H1 (cell line): ENCODE measurements around the gene KCNC3. TPM values are rescaled to one million over a fixed set of nuclear protein-coding genes. Genes with fewer than 3 reads are reported as not detected.

Experiments
- CTCF ChIA-PET: fragments of 300-600 bp; sonication (Branson Sonifier 250); formaldehyde crosslinking; loops from one replicate; lab custom pipeline; 2021; ENCODE audit not compliant: partially characterized antibody; lab: Charles Lee
- POLR2A ChIA-PET: fragments of 300-600 bp; sonication (Branson Sonifier 250); formaldehyde crosslinking; loops from one replicate; lab custom pipeline; 2021; ENCODE audit warnings: inconsistent platforms; ENCODE audit not compliant: partially characterized antibody; lab: Charles Lee
- DNase-seq, 2 experiments: peaks; one replicate each; pipeline versions ENCODE4 v3.0.0 to v3.0.0-alpha.2; 2010 to 2022; ENCODE audit warnings: low spot score in 2 of 2, low read depth in 1 of 2, mixed read lengths in 1 of 2
- FAIRE-seq: peaks from 2 replicates; lab custom pipeline; 2011; peaks lifted over from hg19 to GRCh38; lab: Jason Lieb, UNC
- H2AFZ ChIP-seq: 2 replicates; pipeline ENCODE4 v1.8.1; 2012; ENCODE audit warnings: low read length, inconsistent platforms
- H2AK5ac ChIP-seq: 2 replicates; pipeline ENCODE4 v1.6.1; 2013; ENCODE audit warnings: low read depth, low read length
- H2BK120ac ChIP-seq: replicated peaks from 2 replicates; pipeline ENCODE3; 2013; ENCODE audit warnings: low read depth, low read length, inconsistent platforms
- H2BK12ac ChIP-seq: 2 replicates; pipeline ENCODE4 v1.6.1; 2013; ENCODE audit warnings: low read depth, low read length
- H2BK15ac ChIP-seq: 2 replicates; pipeline ENCODE4 v1.6.1; 2013; ENCODE audit warnings: low read length
- H2BK20ac ChIP-seq: 2 replicates; pipeline ENCODE4 v1.6.1; 2013; ENCODE audit warnings: low read length
- H2BK5ac ChIP-seq: 2 replicates; pipeline ENCODE4 v1.6.1; 2013; ENCODE audit warnings: low read depth, low read length
- H3K14ac ChIP-seq: 2 replicates; pipeline ENCODE4 v1.6.1; 2013; ENCODE audit warnings: inconsistent platforms; ENCODE audit not compliant: insufficient read length
- H3K18ac ChIP-seq: 2 replicates; pipeline ENCODE4 v1.6.1; 2013; ENCODE audit warnings: low read length; ENCODE audit errors: extremely low read depth
- H3K23ac ChIP-seq: 2 replicates; pipeline ENCODE4 v1.6.1; 2013; ENCODE audit warnings: inconsistent platforms; ENCODE audit not compliant: insufficient read length
- H3K23me2 ChIP-seq: 2 replicates; pipeline ENCODE4 v1.6.1; 2013; ENCODE audit warnings: low read depth, low read length
- H3K27ac ChIP-seq: 2 replicates; pipeline ENCODE4 v1.6.1; 2011; ENCODE audit warnings: low read depth, low read length, inconsistent platforms
- H3K27me3 ChIP-seq, 4 experiments: replicated peaks in 1 of 4; 1 replicate in 1 of 4; 2 replicates in 3 of 4; pipeline versions ENCODE4 v1.6.1 to v1.8.1; 2011 to 2013; ENCODE audit warnings: low read length in 3 of 4, mild to moderate bottlenecking in 3 of 4, inconsistent platforms in 2 of 4, mixed read lengths in 2 of 4, moderate library complexity in 1 of 4; ENCODE audit not compliant: control insufficient read depth in 3 of 4, insufficient read depth in 3 of 4; ENCODE audit errors: extremely low read depth in 1 of 4
- H3K36me3 ChIP-seq, 4 experiments: 2 replicates each; pipeline versions ENCODE4 v1.6.1 to v1.8.1; 2011 to 2013; ENCODE audit warnings: mild to moderate bottlenecking in 4 of 4, low read length in 3 of 4, moderate library complexity in 2 of 4, control low read depth in 1 of 4, inconsistent platforms in 1 of 4; ENCODE audit not compliant: insufficient read depth in 4 of 4, control insufficient read depth in 2 of 4
- H3K4ac ChIP-seq: replicated peaks from 2 replicates; pipeline ENCODE3; 2013; ENCODE audit warnings: low read length, low read depth, mixed read lengths, inconsistent platforms; ENCODE audit not compliant: insufficient read length
- H3K4me1 ChIP-seq, 4 experiments: replicated peaks in 1 of 4; 1 replicate in 1 of 4; 2 replicates in 3 of 4; pipeline versions ENCODE4 v1.6.1 to v1.8.1; 2011 to 2013; ENCODE audit warnings: low read length in 3 of 4, inconsistent platforms in 2 of 4, mixed read lengths in 1 of 4; ENCODE audit not compliant: insufficient read depth in 4 of 4, control insufficient read depth in 3 of 4
- H3K4me2 ChIP-seq, 2 experiments: 2 replicates each; pipeline versions ENCODE4 v1.6.1 to v1.8.1; 2011 to 2013; ENCODE audit warnings: low read depth in 2 of 2, low read length in 2 of 2, control low read depth in 1 of 2, inconsistent platforms in 1 of 2, mild to moderate bottlenecking in 1 of 2; ENCODE audit not compliant: insufficient read depth in 1 of 2
- H3K4me3 ChIP-seq, 4 experiments: fragments of 200-600, 300-600 bp in 1 of 4; sonication (generic), shearing (Covaris generic), sonication (Bioruptor Twin) in 1 of 4; 2 replicates each; pipeline versions ENCODE4 v1.5.1 to v1.8.1; 2011 to 2016; ENCODE audit warnings: low read length in 4 of 4, low read depth in 3 of 4, control low read depth in 2 of 4, inconsistent platforms in 2 of 4, mild to moderate bottlenecking in 2 of 4, mixed read lengths in 1 of 4, moderate library complexity in 1 of 4; ENCODE audit not compliant: insufficient read depth in 2 of 4; ENCODE audit errors: extremely low read depth in 1 of 4
- H3K56ac ChIP-seq: replicated peaks from 2 replicates; pipeline ENCODE3; 2013; ENCODE audit warnings: low read depth, mild to moderate bottlenecking, mixed read lengths, low read length, inconsistent platforms; ENCODE audit not compliant: insufficient read length
- H3K79me1 ChIP-seq: 2 replicates; pipeline ENCODE4 v1.6.1; 2013; ENCODE audit warnings: low read depth, low read length, control low read depth
- H3K79me2 ChIP-seq, 2 experiments: 2 replicates each; pipeline versions ENCODE4 v1.6.1 to v1.8.1; 2012 to 2013; ENCODE audit warnings: low read length in 2 of 2, mild to moderate bottlenecking in 2 of 2, inconsistent platforms in 1 of 2; ENCODE audit not compliant: insufficient read depth in 2 of 2, control insufficient read depth in 1 of 2
- H3K9ac ChIP-seq, 4 experiments: replicated peaks in 1 of 4; 1 replicate in 1 of 4; 2 replicates in 3 of 4; pipeline versions ENCODE4 v1.6.1 to v1.8.1; 2011 to 2013; ENCODE audit warnings: low read depth in 3 of 4, low read length in 3 of 4, control low read depth in 2 of 4, mild to moderate bottlenecking in 2 of 4, moderate library complexity in 2 of 4, inconsistent platforms in 1 of 4; ENCODE audit errors: extremely low read depth in 1 of 4
- H3K9me3 ChIP-seq, 2 experiments: 2 replicates each; pipeline versions ENCODE4 v1.6.1 to v1.8.1; 2012 to 2013; ENCODE audit warnings: mild to moderate bottlenecking in 2 of 2, moderate library complexity in 2 of 2, control low read depth in 1 of 2, inconsistent platforms in 1 of 2, low read depth in 1 of 2, low read length in 1 of 2, mixed read lengths in 1 of 2; ENCODE audit not compliant: insufficient read depth in 2 of 2
- H4K20me1 ChIP-seq, 2 experiments: replicated peaks in 1 of 2; 2 replicates each; pipeline versions ENCODE3 to v1.8.1; 2011 to 2013; ENCODE audit warnings: inconsistent platforms in 2 of 2, low read length in 2 of 2, mild to moderate bottlenecking in 1 of 2; ENCODE audit not compliant: insufficient read depth in 2 of 2, control insufficient read depth in 1 of 2
- H4K5ac ChIP-seq: 2 replicates; pipeline ENCODE4 v1.6.1; 2013; ENCODE audit warnings: low read length, low read depth, mixed read lengths, inconsistent platforms; ENCODE audit not compliant: insufficient read length
- H4K8ac ChIP-seq: 2 replicates; pipeline ENCODE4 v1.8.0; 2013; ENCODE audit warnings: mild to moderate bottlenecking, moderate library complexity, low read length, inconsistent platforms; ENCODE audit not compliant: insufficient read depth; ENCODE audit errors: extremely low read depth
- H4K91ac ChIP-seq: replicated peaks from 2 replicates; pipeline ENCODE3; 2013; ENCODE audit warnings: low read length, mixed read lengths, inconsistent platforms; ENCODE audit not compliant: insufficient read length
- EGR1 ChIP-seq: IDR thresholded peaks from 2 replicates; pipeline ENCODE4 v1.6.1; 2011; ENCODE audit warnings: low read depth, low read length, borderline replicate concordance
- FOSL1 ChIP-seq: IDR thresholded peaks from 2 replicates; pipeline ENCODE4 v1.6.1; 2011; ENCODE audit warnings: mild to moderate bottlenecking, low read depth, low read length, moderate library complexity; ENCODE audit not compliant: insufficient read depth
- GABPA ChIP-seq: IDR thresholded peaks from 2 replicates; pipeline ENCODE4 v1.6.1; 2011; ENCODE audit warnings: mild to moderate bottlenecking, low read length, moderate library complexity, borderline replicate concordance; ENCODE audit not compliant: insufficient read depth
- MAFK ChIP-seq: IDR thresholded peaks from 2 replicates; pipeline ENCODE4 v1.6.1; 2012; ENCODE audit warnings: low read depth, mild to moderate bottlenecking, improper control_type of control experiment, low read length
- RBBP5 ChIP-seq: IDR thresholded peaks from 2 replicates; pipeline ENCODE4 v1.7.1; 2012; ENCODE audit warnings: low read depth, mild to moderate bottlenecking, inconsistent platforms, low read length, moderate library complexity, borderline replicate concordance
- SAP30 ChIP-seq: fragments of 300-600 bp; sonication (generic); IDR thresholded peaks from 2 replicates; pipeline ENCODE4 v1.7.1; 2012; ENCODE audit warnings: low read length, moderate library complexity, mild to moderate bottlenecking, inconsistent platforms; ENCODE audit not compliant: insufficient read depth, insufficient replicate concordance
- SP2 ChIP-seq: IDR thresholded peaks from 2 replicates; pipeline ENCODE4 v1.6.1; 2012; ENCODE audit warnings: mild to moderate bottlenecking, low read length, inconsistent platforms
- SUZ12 ChIP-seq: fragments of 200-600 bp; sonication (generic); IDR thresholded peaks from 2 replicates; pipeline ENCODE4 v1.6.1; 2012; ENCODE audit warnings: mild to moderate bottlenecking, inconsistent platforms, low read length, moderate library complexity, mixed read lengths
- TEAD4 ChIP-seq: IDR thresholded peaks from 2 replicates; pipeline ENCODE4 v1.6.1; 2012; ENCODE audit warnings: low read depth, low read length, inconsistent platforms, mixed read lengths
- WGBS, 2 experiments: shearing (Covaris generic) in 1 of 2; methylation state at CpG; one replicate each; pipeline versions ENCODE4 v1.1.6 to v1.1.7; 2013 to 2015; ENCODE audit warnings: low lambda C conversion rate in 2 of 2, mixed read lengths in 2 of 2, inconsistent platforms in 1 of 2, low coverage in 1 of 2, missing lambda C conversion rate in 1 of 2; ENCODE audit not compliant: insufficient replicate concordance in 2 of 2, insufficient coverage in 1 of 2, insufficient read length in 1 of 2; ENCODE audit errors: extremely low coverage in 1 of 2, missing lambda C conversion rate in 1 of 2; 5-methylcytosine and 5-hydroxymethylcytosine counted together
- polyA plus RNA-seq, 7 experiments: library from polyadenylated mRNA; depleted of rRNA in 3 of 7; stranded (reverse) in 5 of 7; unstranded in 2 of 7; fragments of >200 nt in 5 of 7; fragments of 200-250 nt in 2 of 7; gene quantifications; 1 replicate in 5 of 7; 2 replicates in 1 of 7; 4 replicates in 1 of 7; pipeline versions ENCODE4 v1.2.1 to v1.2.3, GENCODE V29; 2011 to 2013; ENCODE audit warnings: missing spikeins in 2 of 7, mixed read lengths in 2 of 7
- total RNA-seq: library from RNA; stranded (reverse); fragmentation: NEBNext Ultra II Directional; extraction: Animal tissue kit (Norgen Biotek cat#: 25700); gene quantifications from 2 replicates; pipeline ENCODE4 v1.2.1, GENCODE V29; 2021
- TF ChIP-seq, protein P1 (sequence below): IDR thresholded peaks from 2 replicates; pipeline ENCODE4 v1.6.1; 2012; ENCODE audit warnings: low read length, inconsistent platforms
- TF ChIP-seq, protein P2 (sequence below): IDR thresholded peaks from 2 replicates; pipeline ENCODE4 v1.6.1; 2011; ENCODE audit warnings: low read length, improper control_type of control experiment

Gene KCNC3
- total and polyA plus RNA-seq, 2 of the 8 experiments (the other 6 are each of a cell fraction or from before 2014, with no cell fraction given) = 3.9 to 7.2 TPM

DNA sequence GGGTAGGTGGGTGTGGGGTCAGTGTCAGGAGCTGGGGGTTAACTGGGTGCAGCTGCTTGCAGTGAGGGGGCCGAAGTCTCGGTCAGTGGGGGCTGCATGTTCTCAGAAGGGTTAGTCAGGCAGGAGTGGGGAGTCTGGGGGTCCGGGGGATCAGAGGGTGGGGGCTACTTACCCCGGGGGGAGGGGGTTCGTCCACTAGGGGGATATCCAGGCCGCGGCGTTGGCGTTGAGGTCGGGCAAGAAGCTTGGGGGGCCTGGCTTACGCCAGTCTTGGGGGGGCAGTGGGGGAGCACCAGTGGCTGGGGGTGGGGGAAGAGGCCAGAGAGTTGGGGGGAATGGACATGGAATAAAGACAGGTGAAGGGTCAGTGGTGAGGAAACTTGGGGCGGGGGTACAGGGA, 9.1 kb downstream of the KCNC3 start:
- Histone ChIP-seq H3K27me3 (no peaks in the 10 kb centered on the region; a peak in 1 of 7 replicates), H4K20me1 (peaks cover 9 to 15% of the 10 kb centered on the region in 2 experiments), H4K5ac (no peak overlapping the region), H3K4me3 (no peak overlapping the region), H2BK120ac (no peak overlapping the region), H3K23ac (no peak overlapping the region), H3K9me3 (no peaks in the 10 kb centered on the region), H3K14ac (no peak overlapping the region), H2BK20ac (no peak overlapping the region), H3K4me1 (peaks cover 0 to 6% (median 3%) of the 10 kb centered on the region in 4 experiments; a peak in 4 of 7 replicates), H3K27ac (no peak overlapping the region), H2AK5ac (no peak overlapping the region), H2BK12ac (no peak overlapping the region), H2BK15ac (no peak overlapping the region), H3K23me2 (peaks cover 3% of the 10 kb centered on the region), H3K4ac (no peak overlapping the region), H3K9ac (no peak overlapping the region), H3K36me3 (peaks cover 3 to 13% (median 5%) of the 10 kb centered on the region in 4 experiments; a peak in 5 of 8 replicates), H2AFZ (no peak overlapping the region), H4K91ac (no peak overlapping the region), H2BK5ac (no peak overlapping the region), H3K79me2 (no peaks in the 10 kb centered on the region; a peak in 1 of 4 replicates), H3K4me2 (no peak overlapping the region), H4K8ac (no peak overlapping the region), H3K18ac (no peak overlapping the region), H3K79me1 (peaks cover 6% of the 10 kb centered on the region; the same call in 1 of the 2 replicates), H3K56ac (no peak overlapping the region)
- ChIA-PET POLR2A (interaction anchor here (1.0 kb wide), 1 partner anchor 53 kb away, joined by 3 read pairs; no protein-coding TSS in a partner anchor), CTCF (no interaction called here)
- WGBS, 2 experiments = 92% methylated on average over 2 of the region's 12 CpGs; no CpG with 5 or more reads in 1 of the 2 experiments
- no peak for FAIRE-seq
- DNase-seq = no peak
- TF ChIP-seq MAFK (no peak), GABPA (no peak), TEAD4 (no peak), SAP30 (no peak), FOSL1 (no peak), SP2 (no peak), SUZ12 (no peak), EGR1 (no peak), RBBP5 (no peak)
- TF ChIP-seq, protein P1, sequence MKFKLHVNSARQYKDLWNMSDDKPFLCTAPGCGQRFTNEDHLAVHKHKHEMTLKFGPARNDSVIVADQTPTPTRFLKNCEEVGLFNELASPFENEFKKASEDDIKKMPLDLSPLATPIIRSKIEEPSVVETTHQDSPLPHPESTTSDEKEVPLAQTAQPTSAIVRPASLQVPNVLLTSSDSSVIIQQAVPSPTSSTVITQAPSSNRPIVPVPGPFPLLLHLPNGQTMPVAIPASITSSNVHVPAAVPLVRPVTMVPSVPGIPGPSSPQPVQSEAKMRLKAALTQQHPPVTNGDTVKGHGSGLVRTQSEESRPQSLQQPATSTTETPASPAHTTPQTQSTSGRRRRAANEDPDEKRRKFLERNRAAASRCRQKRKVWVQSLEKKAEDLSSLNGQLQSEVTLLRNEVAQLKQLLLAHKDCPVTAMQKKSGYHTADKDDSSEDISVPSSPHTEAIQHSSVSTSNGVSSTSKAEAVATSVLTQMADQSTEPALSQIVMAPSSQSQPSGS = no peak
- TF ChIP-seq, protein P2, sequence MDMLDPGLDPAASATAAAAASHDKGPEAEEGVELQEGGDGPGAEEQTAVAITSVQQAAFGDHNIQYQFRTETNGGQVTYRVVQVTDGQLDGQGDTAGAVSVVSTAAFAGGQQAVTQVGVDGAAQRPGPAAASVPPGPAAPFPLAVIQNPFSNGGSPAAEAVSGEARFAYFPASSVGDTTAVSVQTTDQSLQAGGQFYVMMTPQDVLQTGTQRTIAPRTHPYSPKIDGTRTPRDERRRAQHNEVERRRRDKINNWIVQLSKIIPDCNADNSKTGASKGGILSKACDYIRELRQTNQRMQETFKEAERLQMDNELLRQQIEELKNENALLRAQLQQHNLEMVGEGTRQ = no peak
